GM12872 (cell line): ENCODE measurements around the gene STOX2.

Source experiments
- TF ChIP-seq, protein P1 (sequence below): IDR thresholded peaks from 3 replicates; pipeline ENCODE4 v1.5.1; 2011; ENCODE audit warnings: low read depth, mild to moderate bottlenecking, low read length, moderate library complexity; ENCODE audit not compliant: insufficient read depth

Gene STOX2

DNA sequence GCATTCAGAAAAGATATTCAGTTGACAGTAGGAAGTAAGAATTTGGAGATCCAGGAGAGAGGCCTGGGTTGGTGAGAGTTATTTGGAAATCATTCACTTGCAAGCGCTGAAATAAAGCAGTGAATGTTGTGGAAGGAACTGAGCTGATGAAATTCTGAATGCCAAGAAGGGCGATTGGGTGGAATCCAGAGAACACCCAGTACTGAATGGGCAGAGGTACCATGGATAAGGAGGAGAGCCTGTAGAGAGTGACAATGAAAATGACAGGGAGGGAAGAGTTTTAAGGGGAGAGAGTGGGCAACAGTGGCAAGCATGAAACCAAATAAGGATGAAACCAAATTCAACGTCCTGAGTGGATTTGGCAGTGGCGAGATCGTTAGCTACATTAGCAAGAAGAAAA, 6.7 kb upstream of the STOX2 start:
- TF ChIP-seq, protein P1, sequence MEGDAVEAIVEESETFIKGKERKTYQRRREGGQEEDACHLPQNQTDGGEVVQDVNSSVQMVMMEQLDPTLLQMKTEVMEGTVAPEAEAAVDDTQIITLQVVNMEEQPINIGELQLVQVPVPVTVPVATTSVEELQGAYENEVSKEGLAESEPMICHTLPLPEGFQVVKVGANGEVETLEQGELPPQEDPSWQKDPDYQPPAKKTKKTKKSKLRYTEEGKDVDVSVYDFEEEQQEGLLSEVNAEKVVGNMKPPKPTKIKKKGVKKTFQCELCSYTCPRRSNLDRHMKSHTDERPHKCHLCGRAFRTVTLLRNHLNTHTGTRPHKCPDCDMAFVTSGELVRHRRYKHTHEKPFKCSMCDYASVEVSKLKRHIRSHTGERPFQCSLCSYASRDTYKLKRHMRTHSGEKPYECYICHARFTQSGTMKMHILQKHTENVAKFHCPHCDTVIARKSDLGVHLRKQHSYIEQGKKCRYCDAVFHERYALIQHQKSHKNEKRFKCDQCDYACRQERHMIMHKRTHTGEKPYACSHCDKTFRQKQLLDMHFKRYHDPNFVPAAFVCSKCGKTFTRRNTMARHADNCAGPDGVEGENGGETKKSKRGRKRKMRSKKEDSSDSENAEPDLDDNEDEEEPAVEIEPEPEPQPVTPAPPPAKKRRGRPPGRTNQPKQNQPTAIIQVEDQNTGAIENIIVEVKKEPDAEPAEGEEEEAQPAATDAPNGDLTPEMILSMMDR: no peak

DNA sequence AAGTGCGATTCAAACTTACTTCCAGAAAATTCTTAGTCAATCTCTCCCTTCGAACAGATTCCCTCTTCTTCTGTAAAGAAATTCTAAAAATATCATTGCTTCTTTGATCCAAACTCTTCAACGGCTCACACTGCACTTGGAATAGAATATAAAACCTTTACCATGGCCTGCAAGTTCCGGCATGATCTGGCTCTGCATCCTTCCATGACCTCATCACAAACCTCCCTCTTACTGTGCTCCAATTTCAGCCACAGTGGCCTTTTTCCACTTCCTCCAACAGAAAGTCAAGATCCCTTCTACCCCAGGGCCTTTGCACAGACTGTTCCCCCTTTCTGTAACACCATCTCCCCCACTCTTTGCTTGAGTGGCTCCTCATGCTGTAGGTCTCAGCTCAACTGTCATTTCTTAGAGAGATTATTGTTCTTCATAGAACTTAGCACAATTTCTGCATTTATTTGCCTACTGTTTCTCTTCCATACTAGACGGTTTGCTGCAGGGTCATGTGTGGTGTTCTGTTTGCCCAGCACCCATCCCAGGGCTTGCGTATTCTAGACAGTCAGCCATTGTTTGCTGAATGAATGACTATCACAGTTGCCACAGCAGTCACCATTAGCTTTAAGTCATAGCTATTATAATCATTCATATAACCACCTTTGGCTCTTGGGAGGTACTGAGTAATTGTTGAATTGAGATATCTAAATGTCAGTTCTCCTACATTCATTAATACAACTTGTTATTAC, 1.9 kb upstream of the STOX2 start:
- TF ChIP-seq, protein P1: no peak

DNA sequence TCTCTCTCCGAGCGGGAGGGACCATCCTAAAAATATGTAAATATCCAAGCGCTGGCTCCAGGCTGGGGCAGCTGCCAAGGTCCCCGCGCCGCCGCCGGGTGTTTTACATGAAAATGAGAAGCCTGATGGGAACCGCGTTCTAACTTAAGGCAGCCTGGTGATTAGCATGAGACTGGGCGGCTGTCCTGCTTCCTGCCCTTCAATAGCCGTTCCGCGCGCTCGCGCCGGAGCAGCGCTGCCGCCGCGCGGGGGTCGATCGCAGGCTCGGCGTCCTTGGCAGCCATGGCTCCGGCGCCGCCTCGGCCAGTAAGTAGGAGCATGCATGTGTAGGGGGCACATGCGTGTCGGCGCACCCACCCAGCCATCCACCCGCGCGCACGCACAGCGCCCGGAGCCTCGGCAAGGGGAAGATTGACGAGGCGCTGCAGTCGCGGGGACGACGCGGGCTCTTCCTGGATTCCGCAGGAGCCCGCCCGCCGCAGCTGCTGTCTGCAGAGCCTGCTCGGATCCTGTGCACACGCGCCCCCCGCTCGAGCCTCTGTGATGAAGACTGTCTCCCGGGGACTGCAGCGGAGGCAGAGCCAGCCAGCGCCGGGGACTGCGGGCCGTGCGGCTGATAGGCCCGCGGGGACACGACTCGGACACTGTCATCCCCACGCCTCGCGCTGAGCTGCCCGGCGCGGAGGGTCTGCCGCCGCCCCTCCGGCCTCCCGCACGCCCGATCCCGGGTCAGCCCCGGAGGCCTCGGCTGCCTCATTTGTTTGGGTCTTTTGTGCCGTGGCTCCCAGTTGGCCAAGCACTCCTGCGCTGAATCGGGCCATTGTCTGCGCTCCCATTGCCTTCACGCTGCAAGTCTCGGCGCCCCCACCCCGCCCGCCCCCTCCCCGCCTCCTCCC, 734 bp downstream of the STOX2 start:
- TF ChIP-seq, protein P1: no peak

DNA sequence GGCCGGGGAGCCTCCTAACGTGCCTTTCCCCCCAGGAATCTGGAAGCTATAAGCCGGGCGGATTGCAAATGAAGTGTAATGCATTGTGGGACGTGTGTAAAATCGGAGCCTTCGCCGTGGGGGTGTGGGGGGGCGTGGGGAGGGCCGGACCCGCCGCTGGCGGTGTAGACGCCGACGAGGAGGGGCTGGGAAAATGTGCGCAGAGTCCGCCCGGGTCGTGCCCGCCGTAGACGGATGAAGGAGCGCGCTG, 1.3 kb downstream of the STOX2 start:
- TF ChIP-seq, protein P1: no peak

- TF ChIP-seq, protein P1: no peak
Observed at GRCh38 chr4:183906739-183907651, 1.9 kb downstream of the STOX2 start.

DNA sequence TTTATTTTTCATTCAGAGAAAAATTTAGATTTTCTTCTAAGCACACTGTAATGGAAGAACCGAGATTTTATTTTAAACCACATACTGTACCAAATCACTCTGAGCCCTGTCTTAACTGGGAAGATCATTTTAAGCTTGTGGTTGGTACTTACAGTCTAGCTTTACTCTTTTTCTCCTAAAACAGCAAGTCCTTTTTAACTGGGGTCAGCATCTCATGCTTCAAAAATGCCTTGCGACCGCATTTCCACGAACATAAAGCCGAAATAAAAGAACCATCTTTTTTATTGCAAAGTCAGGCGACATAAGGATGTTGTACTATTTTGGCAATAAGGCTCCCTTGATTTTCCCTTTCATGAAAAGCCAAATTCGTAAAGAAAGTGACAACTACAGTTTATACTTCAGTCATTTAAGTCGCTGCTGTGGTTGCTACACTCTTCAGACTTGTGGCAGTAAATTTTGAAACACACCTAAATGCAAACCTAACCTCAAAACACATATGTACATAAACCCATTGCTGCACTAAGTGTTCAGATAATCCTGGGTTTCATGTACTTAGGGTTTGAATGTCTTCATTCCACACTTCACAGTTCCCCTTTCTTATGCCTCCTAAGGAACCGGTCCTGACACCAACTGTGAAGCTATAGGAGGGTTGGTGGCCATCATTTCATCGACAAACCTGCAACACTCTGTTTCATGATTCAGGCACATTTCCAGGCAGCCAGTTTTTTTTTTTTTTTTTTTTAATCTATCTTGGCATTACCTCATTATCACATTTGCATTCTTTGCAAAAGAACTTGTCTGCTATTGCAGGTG, 3.0 kb downstream of the STOX2 start:
- TF ChIP-seq, protein P1: no peak
